CMK (cell line): ENCODE measurements around the gene VWA5B2.
"Not testable (repeated sequence)": the region's sequence is repeated elsewhere in the genome, so short reads cannot be mapped to it uniquely, and the experiment has no call there.

Experiments
- DNase-seq: peaks from one replicate; pipeline ENCODE4 v3.0.0-alpha.2; 2010; ENCODE audit warnings: low read depth

VWA5B2 gene

GRCh38 chr3:184242297-184242685 is 12.9 kb downstream of the VWA5B2 start:
- DNase-seq: no peak

GRCh38 chr3:184248454-184249411 is 19.3 kb downstream of the VWA5B2 start, which contains the start of gene ALG3:
TSS of gene ALG3 (minus strand) at chr3:184248962. CDS start at chr3:184248940, 22 bp downstream.
- peak; percentile 70 for DNase-seq

GRCh38 chr3:184249412-184250166 is 20.2 kb downstream of the VWA5B2 start, which contains the start of gene EEF1AKMT4:
TSS of gene EEF1AKMT4 (plus strand) at chr3:184249672. CDS start at chr3:184249695, 23 bp downstream.
- peak; percentile 86 for DNase-seq

- peak; percentile 81 for DNase-seq
These were observed 20.9 kb downstream of the VWA5B2 start for GRCh38 chr3:184250167-184250828.

- no peak for DNase-seq
These were observed 26.1 kb downstream of the VWA5B2 start for GRCh38 chr3:184255291-184256039.

GRCh38 chr3:184257083-184257915 is 27.9 kb downstream of the VWA5B2 start:
- no peak for DNase-seq

GRCh38 chr3:184258926-184259325 is 29.5 kb downstream of the VWA5B2 start:
- DNase-seq: no peak

- DNase-seq: no peak
These were observed 30.1 kb downstream of the VWA5B2 start for GRCh38 chr3:184259396-184259877.

- DNase-seq: no peak
These were observed 30.7 kb downstream of the VWA5B2 start for GRCh38 chr3:184259878-184260723.

- no peak for DNase-seq
These were observed 31.4 kb downstream of the VWA5B2 start for GRCh38 chr3:184260724-184261269.

GRCh38 chr3:184261270-184261853 is 32.0 kb downstream of the VWA5B2 start, which contains the start of gene CAMK2N2:
TSS of gene CAMK2N2 (minus strand) at chr3:184261553. CDS start at chr3:184261285, 268 bp downstream.
- DNase-seq: no peak

- DNase-seq: no peak
These were observed 32.7 kb downstream of the VWA5B2 start for GRCh38 chr3:184261854-184262763.

GRCh38 chr3:184262764-184263179 is 33.4 kb downstream of the VWA5B2 start:
- no peak for DNase-seq

GRCh38 chr3:184267249-184267648 is 37.9 kb downstream of the VWA5B2 start:
- DNase-seq: not testable (repeated sequence)

GRCh38 chr3:184272269-184272668 is 42.9 kb downstream of the VWA5B2 start:
- no peak for DNase-seq

- no peak for DNase-seq
These were observed 46.0 kb downstream of the VWA5B2 start for GRCh38 chr3:184275381-184275701.
